HepG2 (cell line): ENCODE results near the gene DENND4B. TPM values are rescaled to one million over a fixed set of nuclear protein-coding genes. Genes with fewer than 3 reads are reported as not detected.
A peak's percentile ranks its signal among the peaks of the same experiment; 100 is the strongest.

Source experiments
- AGO1 ChIP-seq: fragments of 200-400 bp; formaldehyde crosslinking; IDR thresholded peaks from 2 replicates; pipeline ENCODE4 v1.6.1; 2017; ENCODE audit warnings: mild to moderate bottlenecking, low read depth, low read length, moderate library complexity; ENCODE audit not compliant: poor library complexity, severe bottlenecking
- ATF5 ChIP-seq: sonication (generic); formaldehyde crosslinking; IDR thresholded peaks from 2 replicates; pipeline ENCODE4 v1.4.0; 2020; ENCODE audit warnings: mild to moderate bottlenecking, low read depth, missing genetic modification reagents
- CREB3 ChIP-seq: sonication (generic); formaldehyde crosslinking; IDR thresholded peaks from 2 replicates; pipeline ENCODE4 v1.5.0; 2020; ENCODE audit warnings: missing genetic modification reagents
- FOXA3 ChIP-seq: IDR thresholded peaks from 2 replicates; pipeline ENCODE4 v1.6.1; 2016; ENCODE audit warnings: missing genetic modification reagents, missing compliant biosample characterization
- FOXO1 ChIP-seq: sonication (generic); formaldehyde crosslinking; IDR thresholded peaks from 2 replicates; pipeline ENCODE4 v1.4.0; 2020; ENCODE audit warnings: missing genetic modification reagents
- HDAC6 ChIP-seq: fragments of 200-600 bp; sonication (generic); IDR thresholded peaks from 2 replicates; pipeline ENCODE4 v1.7.0; 2017; ENCODE audit warnings: mild to moderate bottlenecking, antibody characterized with exemption, low read length, low read depth
- HOXA3 ChIP-seq: sonication (generic); formaldehyde crosslinking; IDR thresholded peaks from 2 replicates; pipeline ENCODE4 v1.5.0; 2020; ENCODE audit warnings: missing genetic modification reagents
- MED13 ChIP-seq: sonication (generic); formaldehyde crosslinking; IDR thresholded peaks from 2 replicates; pipeline ENCODE4 v1.5.0; 2020; ENCODE audit warnings: missing genetic modification reagents
- POGZ ChIP-seq: sonication (generic); formaldehyde crosslinking; IDR thresholded peaks from 2 replicates; pipeline ENCODE4 v1.4.0; 2020; ENCODE audit warnings: mild to moderate bottlenecking, missing genetic modification reagents
- PREB ChIP-seq: sonication (generic); formaldehyde crosslinking; IDR thresholded peaks from 2 replicates; pipeline ENCODE4 v1.4.0; 2020; ENCODE audit warnings: missing genetic modification reagents
- RXRB ChIP-seq: IDR thresholded peaks from 2 replicates; pipeline ENCODE4 v1.6.1; 2016; ENCODE audit warnings: borderline replicate concordance, missing genetic modification reagents, missing compliant biosample characterization
- ZMYM2 ChIP-seq: sonication (generic); formaldehyde crosslinking; IDR thresholded peaks from 2 replicates; pipeline ENCODE4 v1.8.0; 2022; ENCODE audit warnings: mild to moderate bottlenecking, missing genetic modification reagents
- ZMYM3 ChIP-seq: sonication (generic); formaldehyde crosslinking; IDR thresholded peaks from 2 replicates; pipeline ENCODE4 v1.5.1; 2020; ENCODE audit warnings: mild to moderate bottlenecking, missing genetic modification reagents
- ZNF101 ChIP-seq: sonication (generic); formaldehyde crosslinking; IDR thresholded peaks from 2 replicates; pipeline ENCODE4 v1.4.0; 2020; ENCODE audit warnings: mild to moderate bottlenecking, low read depth, missing genetic modification reagents, borderline replicate concordance
- ZNF143 ChIP-seq: sonication (generic); formaldehyde crosslinking; IDR thresholded peaks from 2 replicates; pipeline ENCODE4 v1.4.0; 2020; ENCODE audit warnings: missing genetic modification reagents
- ZNF17 ChIP-seq: sonication (generic); formaldehyde crosslinking; IDR thresholded peaks from 2 replicates; pipeline ENCODE4 v1.5.0; 2020; ENCODE audit warnings: mild to moderate bottlenecking, missing genetic modification reagents
- ZNF180 ChIP-seq: sonication (generic); formaldehyde crosslinking; IDR thresholded peaks from 2 replicates; pipeline ENCODE4 v1.4.0; 2020; ENCODE audit warnings: low read depth, missing genetic modification reagents, borderline replicate concordance
- ZNF205 ChIP-seq: IDR thresholded peaks from 2 replicates; pipeline ENCODE4 v1.6.1; 2018; ENCODE audit warnings: missing biosample characterization, missing genetic modification reagents
- ZNF333 ChIP-seq: sonication (generic); formaldehyde crosslinking; IDR thresholded peaks from 2 replicates; pipeline ENCODE4 v1.4.0; 2020; ENCODE audit warnings: mild to moderate bottlenecking, missing genetic modification reagents, borderline replicate concordance
- ZNF367 ChIP-seq: sonication (generic); formaldehyde crosslinking; IDR thresholded peaks from 2 replicates; pipeline ENCODE4 v1.4.0; 2020; ENCODE audit warnings: missing genetic modification reagents, borderline replicate concordance
- ZNF414 ChIP-seq: sonication (generic); formaldehyde crosslinking; IDR thresholded peaks from 2 replicates; pipeline ENCODE4 v1.5.0; 2020; ENCODE audit warnings: missing genetic modification reagents
- ZNF430 ChIP-seq: sonication (generic); formaldehyde crosslinking; IDR thresholded peaks from 2 replicates; pipeline ENCODE4 v1.9.0; 2021; ENCODE audit warnings: mild to moderate bottlenecking, missing genetic modification reagents
- ZNF577 ChIP-seq: sonication (generic); formaldehyde crosslinking; IDR thresholded peaks from 2 replicates; pipeline ENCODE4 v1.4.0; 2020; ENCODE audit warnings: mild to moderate bottlenecking, low read depth, missing genetic modification reagents, borderline replicate concordance
- ZNF660 ChIP-seq: sonication (generic); formaldehyde crosslinking; IDR thresholded peaks from 2 replicates; pipeline ENCODE4 v1.5.1; 2020; ENCODE audit warnings: mild to moderate bottlenecking, low read depth, missing genetic modification reagents, borderline replicate concordance
- ZNF704 ChIP-seq: sonication (generic); formaldehyde crosslinking; IDR thresholded peaks from 2 replicates; pipeline ENCODE4 v1.8.1; 2023; ENCODE audit warnings: mild to moderate bottlenecking, inconsistent platforms, moderate library complexity, missing genetic modification reagents, borderline replicate concordance
- ZNF740 ChIP-seq: sonication (generic); formaldehyde crosslinking; IDR thresholded peaks from 2 replicates; pipeline ENCODE4 v1.4.0; 2020; ENCODE audit warnings: missing genetic modification reagents
- polyA plus RNA-seq, 8 experiments: library from polyadenylated mRNA; depleted of rRNA in 3 of 8; stranded (reverse) in 7 of 8; unstranded in 1 of 8; fragments of >200 nt; fragmentation: Illumina TruSeq in 4 of 8; extraction: Trizol in 4 of 8; gene quantifications; 2 replicates each; pipeline versions ENCODE4 v1.2.1 to v1.2.3, GENCODE V29; 2011 to 2016; ENCODE audit warnings: low read depth in 4 of 8, missing spikeins in 1 of 8, mixed read lengths in 1 of 8; ENCODE audit not compliant: insufficient read depth in 1 of 8
- total RNA-seq, 5 experiments: library from RNA; depleted of rRNA; stranded (reverse); fragments of >200 nt; fragmentation: Illumina TruSeq; extraction: Trizol; gene quantifications; 2 replicates each; pipeline ENCODE4 v1.2.3, GENCODE V29; 2016; ENCODE audit warnings: low read depth in 1 of 5

DENND4B gene
- total and polyA plus RNA-seq, 2 of the 13 experiments (the other 11 are each of a cell fraction or from before 2014, with no cell fraction given) = 15.1 to 20.3 TPM

- TF ChIP-seq ZNF205 (peak; percentile 70; the same call in 1 of the 2 replicates), ZNF704 (CRISPR knock-in tag) (peak; percentile 56; the same call in 1 of the 2 replicates), CREB3 (CRISPR knock-in tag) (no peak), ZNF430 (peak; percentile 68; the same call in 1 of the 2 replicates), HOXA3 (CRISPR knock-in tag) (peak; percentile 100), ZNF17 (CRISPR knock-in tag) (no peak), ZMYM3 (no peak), AGO1 (no peak), ZNF414 (CRISPR knock-in tag) (peak; percentile 49; the same call in 1 of the 2 replicates), ZNF180 (0 out of 2 replicates have a peak, but pooled peaks have one; percentile 64), ZNF101 (CRISPR knock-in tag) (no peak), ZNF577 (CRISPR knock-in tag) (no peak), ZMYM2 (CRISPR knock-in tag) (no peak), FOXO1 (CRISPR knock-in tag) (peak; percentile 50), MED13 (CRISPR knock-in tag) (no peak), ZNF143 (CRISPR knock-in tag) (peak; percentile 69), ZNF333 (no peak), PREB (no peak), ZNF660 (CRISPR knock-in tag) (no peak), POGZ (CRISPR knock-in tag) (peak; percentile 78; the same call in 1 of the 2 replicates), ATF5 (CRISPR knock-in tag) (peak; percentile 81; the same call in 1 of the 2 replicates), RXRB (peak; percentile 72), ZNF740 (no peak), ZNF367 (CRISPR knock-in tag) (no peak), HDAC6 (0 out of 2 replicates have a peak, but pooled peaks have one; percentile 53), FOXA3 (CRISPR knock-in tag) (peak; percentile 77)
These were observed 44.1 kb upstream of the DENND4B start, which contains the start of gene RPS27 (continued) for GRCh38 chr1:153990468-153991150.
